GM12878 (cell line): Measurements from ENCODE around the gene PTPN14. TPM values are rescaled to one million over a fixed set of nuclear protein-coding genes. Genes with fewer than 3 reads are reported as not detected.
A peak's percentile ranks its signal among the peaks of the same experiment; 100 is the strongest.

Experiments
- ATAC-seq: fragments of 200-7000 bp; cut with Tn5 transposase; 3 replicates; pipeline ENCODE4 v1.9.1; 2020; ENCODE audit warnings: mild to moderate bottlenecking, moderate library complexity
- BruUV-seq: library from RNA; stranded (reverse); fragments of 400-500 nt; replicated peaks from 2 replicates; lab custom pipeline; 2021; lab: Mats Ljungman, UMichigan
- CTCF ChIA-PET: fragments of 300-600 bp; sonication (Branson Sonifier 250); formaldehyde crosslinking; extraction: SDS; loops from one replicate; lab custom pipeline; 2021; ENCODE audit warnings: inconsistent platforms; lab: Yijun Ruan, JAX
- POLR2A ChIA-PET: fragments of 350-600 bp; formaldehyde crosslinking; extraction: SDS; loops from one replicate; lab custom pipeline; 2021; ENCODE audit warnings: inconsistent platforms; lab: Charles Lee
- RAD21 ChIA-PET: fragments of 300-600 bp; sonication (Branson Sonifier 250); formaldehyde crosslinking; loops from one replicate; lab custom pipeline; 2023; ENCODE audit warnings: antibody characterized with exemption; ENCODE audit not compliant: unreplicated experiment; lab: Charles Lee
- SMC1A ChIA-PET: fragments of 300-600 bp; sonication (Branson Sonifier 250); formaldehyde crosslinking; loops from one replicate; lab custom pipeline; 2023; ENCODE audit not compliant: unreplicated experiment, uncharacterized antibody; lab: Charles Lee
- DNase-seq: peaks from one replicate; pipeline ENCODE4 v3.0.0-alpha.2; 2011; ENCODE audit warnings: low read depth, low spot score
- FAIRE-seq: peaks from 3 replicates; lab custom pipeline; 2011; peaks lifted over from hg19 to GRCh38; lab: Jason Lieb, UNC
- H2AFZ ChIP-seq: 2 replicates; pipeline ENCODE4 v1.6.0; 2011; ENCODE audit warnings: low read depth, low read length, control low read depth; ENCODE audit not compliant: control insufficient read depth
- H3K27ac ChIP-seq: 2 replicates; pipeline ENCODE4 v1.5.1; 2011; ENCODE audit warnings: control low read depth; ENCODE audit not compliant: control insufficient read depth, insufficient read depth
- H3K27me3 ChIP-seq, 2 experiments: replicated peaks in 1 of 2; 2 replicates each; pipeline versions ENCODE4 v1.6.0 to v1.6.1; 2011; ENCODE audit warnings: low read length in 1 of 2; ENCODE audit not compliant: control insufficient read depth in 2 of 2, insufficient read depth in 2 of 2
- H3K36me3 ChIP-seq, 2 experiments: 2 replicates each; pipeline ENCODE4 v1.5.1; 2011; ENCODE audit warnings: low read length in 1 of 2; ENCODE audit not compliant: control insufficient read depth in 2 of 2, insufficient read depth in 2 of 2
- H3K4me1 ChIP-seq: 2 replicates; pipeline ENCODE4 v1.6.1; 2011; ENCODE audit warnings: mild to moderate bottlenecking, low read length, moderate library complexity, mixed read lengths; ENCODE audit not compliant: control insufficient read depth, insufficient read depth
- H3K4me2 ChIP-seq: 2 replicates; pipeline ENCODE4 v1.6.0; 2011; ENCODE audit warnings: control low read depth; ENCODE audit not compliant: control insufficient read depth, insufficient read depth
- H3K4me3 ChIP-seq: fragments of 200-600 bp; sonication (generic); 2 replicates; pipeline ENCODE4 v1.5.1; 2016
- H3K79me2 ChIP-seq: 2 replicates; pipeline ENCODE4 v1.6.0; 2011; ENCODE audit warnings: low read length; ENCODE audit not compliant: control insufficient read depth, insufficient read depth
- H3K9ac ChIP-seq: 2 replicates; pipeline ENCODE4 v1.8.0; 2011; ENCODE audit warnings: low read length, control low read depth, mixed read lengths; ENCODE audit not compliant: control insufficient read depth, insufficient read depth
- H3K9me3 ChIP-seq: replicated peaks from 3 replicates; pipeline ENCODE4 v1.5.1; 2011; ENCODE audit warnings: mild to moderate bottlenecking, low read length; ENCODE audit not compliant: control insufficient read depth, insufficient read depth
- H4K20me1 ChIP-seq: 2 replicates; pipeline ENCODE4 v1.6.0; 2011; ENCODE audit not compliant: control insufficient read depth, insufficient read depth
- ASH2L ChIP-seq: fragments of 300-600, 200-600 bp; sonication (generic); IDR thresholded peaks from 2 replicates; pipeline ENCODE4 v1.6.1; 2017; ENCODE audit warnings: low read depth, mild to moderate bottlenecking, borderline replicate concordance
- BACH1 ChIP-seq: fragments of 450-650 bp; IDR thresholded peaks from 2 replicates; pipeline ENCODE4 v1.6.1; 2017; ENCODE audit warnings: mild to moderate bottlenecking, borderline replicate concordance
- FOS ChIP-seq: IDR thresholded peaks from 3 replicates; pipeline ENCODE4 v1.6.1; 2011; ENCODE audit warnings: borderline replicate concordance; ENCODE audit not compliant: insufficient read length; ENCODE audit errors: extremely low read depth
- HDAC6 ChIP-seq: fragments of 200-600 bp; sonication (generic); IDR thresholded peaks from one replicate; pipeline ENCODE4 v1.8.0; 2017; ENCODE audit warnings: antibody characterized with exemption; ENCODE audit not compliant: unreplicated experiment
- IKZF1 ChIP-seq: fragments of 450-650 bp; conservative IDR thresholded peaks from 2 replicates; pipeline ENCODE4 v1.6.1; 2017; ENCODE audit warnings: antibody characterized with exemption, mild to moderate bottlenecking
- IKZF2 ChIP-seq, 2 experiments: fragments of 450-650 bp; IDR thresholded peaks; 2 replicates each; pipeline ENCODE4 v1.6.1; 2017; ENCODE audit warnings: mild to moderate bottlenecking in 2 of 2, moderate library complexity in 2 of 2
- NFIC ChIP-seq: IDR thresholded peaks from 2 replicates; pipeline ENCODE4 v1.6.1; 2012; ENCODE audit warnings: low read depth, mild to moderate bottlenecking, inconsistent platforms, low read length, moderate library complexity
- NR2C1 ChIP-seq: fragments of 450-650 bp; IDR thresholded peaks from 2 replicates; pipeline ENCODE4 v1.6.1; 2017; ENCODE audit warnings: antibody characterized with exemption, mild to moderate bottlenecking, moderate library complexity
- NRF1 ChIP-seq: conservative IDR thresholded peaks from 2 replicates; pipeline ENCODE4 v1.6.1; 2011; ENCODE audit warnings: mild to moderate bottlenecking, low read depth, low read length, improper control_type of control experiment
- RBBP5 ChIP-seq: fragments of 200-600 bp; sonication (generic); conservative IDR thresholded peaks from 2 replicates; pipeline ENCODE4 v1.6.1; 2016
- RCOR1 ChIP-seq: conservative IDR thresholded peaks from 2 replicates; pipeline ENCODE4 v1.6.1; 2012; ENCODE audit warnings: low read depth, low read length, improper control_type of control experiment
- SIX5 ChIP-seq: IDR thresholded peaks from 2 replicates; pipeline ENCODE4 v1.6.1; 2011; ENCODE audit warnings: mild to moderate bottlenecking, low read depth, low read length, moderate library complexity; ENCODE audit not compliant: severe bottlenecking
- TAF1 ChIP-seq: IDR thresholded peaks from 2 replicates; pipeline ENCODE4 v1.6.1; 2011; ENCODE audit warnings: mild to moderate bottlenecking, low read depth, low read length, borderline replicate concordance
- ZNF24 ChIP-seq: fragments of 450-650 bp; IDR thresholded peaks from 2 replicates; pipeline ENCODE4 v1.6.1; 2017; ENCODE audit warnings: antibody characterized with exemption, mild to moderate bottlenecking
- ZNF622 ChIP-seq: fragments of 450-650 bp; IDR thresholded peaks from 2 replicates; pipeline ENCODE4 v1.6.1; 2017; ENCODE audit warnings: mild to moderate bottlenecking, inconsistent platforms
- WGBS: methylation state at CpG from one replicate; pipeline ENCODE4 v1.1.6; 2016; ENCODE audit warnings: low lambda C conversion rate; ENCODE audit not compliant: insufficient replicate concordance, insufficient coverage; ENCODE audit errors: missing lambda C conversion rate; 5-methylcytosine and 5-hydroxymethylcytosine counted together
- in situ Hi-C: fragments of 300-500 bp; cut with MboI; formaldehyde crosslinking; loops from 9 replicates; pipeline ENCODE4 v1.14.3; 2018; ENCODE audit warnings: mixed read lengths
- intact Hi-C: fragments of 100-400 bp; cut with micrococcal nuclease; formaldehyde crosslinking; loops from one replicate; pipeline ENCODE4 v1.14.2; 2022; ENCODE audit not compliant: unreplicated experiment
- polyA plus RNA-seq, 11 experiments: library from polyadenylated mRNA; depleted of rRNA in 4 of 11; unstranded in 6 of 11; stranded (reverse) in 5 of 11; fragments of >200 nt; fragmentation: Nextera tagmentation in 4 of 11; fragmentation: Illumina TruSeq in 1 of 11; extraction: Ambion mirVana in 4 of 11; extraction: Trizol in 1 of 11; gene quantifications; 1 replicate in 1 of 11; 2 replicates in 10 of 11; pipeline versions ENCODE4 v1.2.1 to v1.2.3, GENCODE V29; 2011 to 2016; ENCODE audit warnings: inconsistent platforms in 2 of 11, missing spikeins in 2 of 11, low read depth in 1 of 11
- total RNA-seq, 4 experiments: library from RNA; depleted of rRNA in 3 of 4; stranded (reverse); fragments of >200 nt in 3 of 4; fragmentation: Illumina TruSeq in 1 of 4; extraction: Trizol in 1 of 4; gene quantifications; 2 replicates each; pipeline versions ENCODE4 v1.2.1 to v1.2.3, GENCODE V29; 2013 to 2021
- TF ChIP-seq, protein P1 (sequence below): fragments of 450-650 bp; IDR thresholded peaks from 2 replicates; pipeline ENCODE4 v1.6.1; 2017; ENCODE audit warnings: low read depth, mild to moderate bottlenecking, moderate library complexity
- TF ChIP-seq, protein P2 (sequence below): IDR thresholded peaks from 2 replicates; pipeline ENCODE4 v1.6.1; 2011; ENCODE audit warnings: low read depth, mild to moderate bottlenecking, low read length, moderate library complexity, borderline replicate concordance; ENCODE audit errors: extremely low read depth

PTPN14 gene
- total and polyA plus RNA-seq, 10 of the 15 experiments (the other 5 are each of a cell fraction or from before 2014, with no cell fraction given): 0.05 to 5.1 (median 0.44) TPM

DNA sequence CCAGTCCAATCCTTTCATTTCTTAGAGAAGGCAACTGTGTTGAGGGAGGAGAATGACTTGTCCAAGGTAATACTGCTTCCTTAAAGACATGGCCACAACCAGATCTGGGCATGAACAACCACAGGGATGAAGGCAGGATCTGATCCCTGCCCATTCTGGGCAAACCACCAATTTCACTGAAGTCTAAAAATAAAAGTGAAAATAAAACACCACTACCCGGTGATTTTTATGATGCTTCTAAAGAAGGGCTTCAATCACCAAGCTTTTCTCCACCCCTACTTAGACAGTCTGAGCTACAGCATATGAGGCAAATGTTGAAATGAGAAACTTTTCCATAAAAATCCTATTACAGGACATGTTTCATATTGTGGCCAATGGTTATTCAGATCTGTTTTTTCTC lies 133.0 kb downstream of the PTPN14 start (continued):
- no peak for TF ChIP-seq FOS
- no peak for TF ChIP-seq BACH1
- no peak for TF ChIP-seq SIX5
- TF ChIP-seq ASH2L: no peak
- TF ChIP-seq, protein P1, sequence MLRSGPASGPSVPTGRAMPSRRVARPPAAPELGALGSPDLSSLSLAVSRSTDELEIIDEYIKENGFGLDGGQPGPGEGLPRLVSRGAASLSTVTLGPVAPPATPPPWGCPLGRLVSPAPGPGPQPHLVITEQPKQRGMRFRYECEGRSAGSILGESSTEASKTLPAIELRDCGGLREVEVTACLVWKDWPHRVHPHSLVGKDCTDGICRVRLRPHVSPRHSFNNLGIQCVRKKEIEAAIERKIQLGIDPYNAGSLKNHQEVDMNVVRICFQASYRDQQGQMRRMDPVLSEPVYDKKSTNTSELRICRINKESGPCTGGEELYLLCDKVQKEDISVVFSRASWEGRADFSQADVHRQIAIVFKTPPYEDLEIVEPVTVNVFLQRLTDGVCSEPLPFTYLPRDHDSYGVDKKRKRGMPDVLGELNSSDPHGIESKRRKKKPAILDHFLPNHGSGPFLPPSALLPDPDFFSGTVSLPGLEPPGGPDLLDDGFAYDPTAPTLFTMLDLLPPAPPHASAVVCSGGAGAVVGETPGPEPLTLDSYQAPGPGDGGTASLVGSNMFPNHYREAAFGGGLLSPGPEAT: no peak
- TF ChIP-seq RBBP5: no peak
- peak; percentile 38; the same call in 1 of the 2 replicates for TF ChIP-seq IKZF1
- no peak for TF ChIP-seq ZNF24
- TF ChIP-seq, protein P2, sequence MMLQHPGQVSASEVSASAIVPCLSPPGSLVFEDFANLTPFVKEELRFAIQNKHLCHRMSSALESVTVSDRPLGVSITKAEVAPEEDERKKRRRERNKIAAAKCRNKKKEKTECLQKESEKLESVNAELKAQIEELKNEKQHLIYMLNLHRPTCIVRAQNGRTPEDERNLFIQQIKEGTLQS: no peak
- 0 out of 4 replicates have a peak, but pooled peaks of 1 of the 2 experiments have one; percentile 14 for TF ChIP-seq IKZF2 (IDR thresholded peaks at IDR 0.05)

DNA sequence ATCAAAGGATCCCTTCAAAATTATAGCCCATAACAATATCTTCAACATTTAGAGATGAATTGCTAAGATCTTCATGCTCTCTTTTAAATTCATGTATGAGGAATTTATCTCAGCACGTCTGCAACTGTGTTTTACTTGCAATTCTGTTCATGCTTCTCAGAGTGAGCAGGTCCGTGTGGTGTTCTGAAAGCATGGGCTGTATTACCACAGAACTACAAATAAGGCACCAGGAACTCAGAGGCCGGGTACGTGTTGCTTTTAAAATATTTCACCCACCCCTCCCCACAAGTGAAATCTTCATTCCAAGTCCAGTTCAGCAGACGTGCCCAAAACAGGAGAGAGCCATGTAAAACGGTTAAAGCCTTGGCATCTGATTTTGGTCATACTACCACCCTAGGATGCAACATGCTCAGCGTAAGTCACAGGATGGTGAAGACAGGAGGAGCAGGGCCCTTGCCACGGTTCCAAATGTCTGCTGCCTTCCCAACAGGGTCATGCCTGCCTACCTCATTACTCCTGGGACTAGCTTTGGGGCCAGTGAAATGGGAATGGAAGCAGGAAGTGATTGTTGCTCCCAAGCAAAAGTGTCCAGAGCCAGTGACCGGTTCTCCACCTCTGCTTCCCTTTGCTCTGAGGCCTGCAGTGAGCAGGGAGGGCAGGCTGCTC lies 133.7 kb downstream of the PTPN14 start:
- no peaks in the 10 kb centered on the region for H3K9me3 ChIP-seq
- ATAC-seq: peak; percentile 11
- no peaks in the 10 kb centered on the region for H3K36me3 ChIP-seq
- WGBS: 52% methylated on average over 9 of the region's 9 CpGs
- no peak overlapping the region for H3K4me2 ChIP-seq
- in situ Hi-C loops (no loop called here), intact Hi-C loops (no loop called here)
- FAIRE-seq: no peak
- H3K27ac ChIP-seq: no peak overlapping the region
- CTCF ChIA-PET: interaction anchor here (0.6 to 1.4 kb wide), 3 partner anchors 14 to 166 kb away, joined by 3 to 4 read pairs (median 4); no protein-coding TSS in a partner anchor
- H2AFZ ChIP-seq: peak overlapping the region; percentile 45
- no peaks in the 10 kb centered on the region for H3K79me2 ChIP-seq
- POLR2A ChIA-PET: interaction anchor here (1.0 to 1.6 kb wide), 5 partner anchors 10 to 81 kb away, joined by 3 to 6 read pairs (median 4); no protein-coding TSS in a partner anchor
- no peaks in the 10 kb centered on the region for H4K20me1 ChIP-seq
- no peak overlapping the region for H3K4me3 ChIP-seq
- no peaks in the 10 kb centered on the region for H3K4me1 ChIP-seq
- no TSS peak for BruUV-seq
- SMC1A ChIA-PET: interaction anchor here (1.2 to 3.0 kb wide), 7 partner anchors 10 to 164 kb away, joined by 3 to 18 read pairs (median 7); no protein-coding TSS in a partner anchor
- RAD21 ChIA-PET: interaction anchor here (1.0 to 1.7 kb wide), 7 partner anchors 9 to 122 kb away, joined by 3 to 8 read pairs (median 5); no protein-coding TSS in a partner anchor
- TF ChIP-seq HDAC6 (no peak), NR2C1 (no peak), NRF1 (no peak), ZNF622 (no peak), RCOR1 (no peak), TAF1 (no peak), NFIC (no peak)
- TF ChIP-seq, all 136 proteins: peak for 0
- no peak for DNase-seq
- Histone ChIP-seq H3K27me3 (no peaks in the 10 kb centered on the region), H3K9ac (no peak overlapping the region)
